Coronary artery (tissue), 2 donors: ENCODE results near the gene PCDHGB4.

Experiments
- DNase-seq: peaks from one replicate; pipeline ENCODE4 v3.0.0-alpha.2; 2017; ENCODE audit warnings: low spot score
- H3K27ac ChIP-seq, 2 donors: fragments of 200-600 bp; sonication (generic); one replicate each; pipeline ENCODE4 v1.5.1; 2016 to 2019
- H3K4me3 ChIP-seq: fragments of 200-600 bp; sonication (generic); 2 replicates; pipeline ENCODE4 v1.5.1; 2016; ENCODE audit warnings: mild to moderate bottlenecking, moderate library complexity
- CTCF ChIP-seq: fragments of 200-600 bp; sonication (generic); IDR thresholded peaks from one replicate; pipeline ENCODE4 v1.5.1; 2019; ENCODE audit warnings: antibody characterized with exemption

The PCDHGB4 gene

DNA sequence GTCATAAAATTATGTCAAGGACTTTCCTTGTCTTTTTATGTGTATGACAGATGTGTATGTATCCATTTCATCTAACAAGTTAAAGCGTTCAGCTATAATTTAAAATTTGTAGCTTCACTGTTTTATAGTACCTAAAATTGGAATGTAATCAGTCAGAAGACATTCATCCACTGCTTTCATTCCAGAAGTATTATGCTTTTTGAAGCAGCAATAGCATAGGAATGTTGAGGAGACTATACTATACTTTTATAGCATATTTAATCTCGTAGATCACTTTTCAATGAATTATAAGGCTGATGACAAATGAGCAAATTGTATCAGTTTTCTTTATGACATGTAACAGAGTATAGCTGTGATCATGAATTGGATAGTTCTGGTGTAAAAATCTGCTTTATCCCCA lies 49.7 kb downstream of the PCDHGB4 start:
- no peak for DNase-seq
- no peak for TF ChIP-seq CTCF
- Histone ChIP-seq H3K4me3 (no peak overlapping the region), H3K27ac (no peak overlapping the region)

DNA sequence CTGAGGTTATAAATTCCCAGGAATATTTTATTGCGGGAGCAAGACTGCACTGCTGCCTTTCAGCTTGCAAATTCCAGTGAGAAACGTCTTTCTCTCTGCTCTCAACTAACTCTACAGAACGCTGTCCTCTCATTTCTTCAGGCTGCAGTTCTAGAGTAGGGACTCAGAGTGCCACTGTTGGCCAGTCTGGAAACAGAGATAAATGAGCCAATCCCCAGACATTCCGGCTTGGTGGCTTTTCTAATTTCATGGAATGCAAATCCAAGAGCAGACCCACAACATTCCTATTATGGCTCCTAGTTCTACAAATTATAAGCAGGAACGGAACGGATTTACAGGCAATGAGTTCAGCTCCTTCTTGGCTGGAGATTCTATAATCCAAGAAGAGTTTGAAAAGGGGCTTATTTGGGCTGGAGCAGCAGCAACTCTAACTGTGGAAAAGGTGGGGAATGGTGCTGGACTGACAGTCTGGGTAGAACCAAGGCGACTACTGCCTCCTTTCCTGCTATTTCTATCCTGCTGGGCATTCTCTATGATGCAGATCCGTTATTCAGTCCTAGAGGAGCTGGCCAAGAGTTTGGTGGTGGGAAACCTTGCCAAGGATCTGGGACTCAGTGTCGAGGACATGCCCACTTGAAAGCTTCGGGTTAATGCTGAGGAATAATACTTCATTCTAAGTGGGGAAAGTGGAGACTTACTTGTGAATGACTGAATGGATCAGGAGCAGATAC lies 52.1 kb downstream of the PCDHGB4 start:
- TF ChIP-seq CTCF, result no peak
- H3K4me3 ChIP-seq, result no peak overlapping the region
- no peak overlapping the region for H3K27ac ChIP-seq
- DNase-seq, result no peak
